DMS114 treated with DMSO at 0.1 percent for 48 hours (cell line): ENCODE measurements around the gene ABCB6.
"Not testable (repeated sequence)": the region's sequence is repeated elsewhere in the genome, so short reads cannot be mapped to it uniquely, and the experiment has no call there.

Experiments
- DNase-seq: peaks from one replicate; lab custom pipeline; 2025; ENCODE audit not compliant: unreplicated experiment; lab: John Stamatoyannopoulos, UW

ABCB6 gene

DNA sequence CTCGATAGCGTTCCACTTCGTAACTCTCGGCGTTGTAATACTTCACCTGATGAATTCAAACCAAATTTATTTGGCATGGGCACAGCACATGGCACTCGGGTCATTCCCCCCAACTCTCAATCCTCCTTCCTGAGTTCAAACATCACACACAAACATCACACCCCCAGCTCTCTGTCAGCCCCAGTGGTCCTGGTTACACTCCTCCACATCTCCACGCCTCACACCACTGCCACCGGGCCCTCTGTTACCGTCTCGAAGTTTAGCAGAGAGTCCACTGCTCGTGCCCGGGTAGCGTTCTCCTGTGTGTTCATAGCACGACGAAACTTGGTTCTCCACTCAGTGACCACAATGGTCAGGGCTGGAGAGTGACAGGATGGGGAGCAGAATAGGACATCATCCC lies 4.6 kb downstream of the ABCB6 start:
- no peak for DNase-seq

DNA sequence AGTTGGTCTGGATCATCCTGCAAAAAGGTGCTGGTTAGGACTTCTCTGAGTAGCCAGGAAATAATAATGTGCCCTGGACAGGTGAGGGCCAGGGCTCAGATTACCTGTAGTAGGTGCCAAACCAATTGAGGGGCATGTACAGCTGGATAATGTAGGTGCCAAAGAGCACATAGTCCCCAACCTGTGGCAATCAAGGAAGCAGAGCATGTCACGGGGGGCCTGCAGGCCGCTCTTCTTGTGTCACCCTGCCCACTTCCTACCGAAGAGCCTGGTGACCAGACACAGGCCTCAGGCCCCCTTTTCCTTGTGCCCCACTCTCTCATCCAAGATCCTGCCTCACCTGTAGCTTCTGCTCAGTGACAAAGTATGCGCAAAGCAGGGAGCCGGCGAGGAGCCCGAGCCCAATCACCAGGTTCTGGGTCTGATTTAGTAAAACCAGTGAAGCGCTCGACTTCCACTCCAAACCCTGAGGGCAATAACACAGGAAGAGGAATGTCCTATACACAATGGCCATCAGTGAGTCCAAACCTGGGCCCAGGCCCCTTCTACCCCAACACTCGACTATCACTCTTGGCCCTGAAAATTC lies 5.2 kb downstream of the ABCB6 start:
- DNase-seq, result no peak

DNA sequence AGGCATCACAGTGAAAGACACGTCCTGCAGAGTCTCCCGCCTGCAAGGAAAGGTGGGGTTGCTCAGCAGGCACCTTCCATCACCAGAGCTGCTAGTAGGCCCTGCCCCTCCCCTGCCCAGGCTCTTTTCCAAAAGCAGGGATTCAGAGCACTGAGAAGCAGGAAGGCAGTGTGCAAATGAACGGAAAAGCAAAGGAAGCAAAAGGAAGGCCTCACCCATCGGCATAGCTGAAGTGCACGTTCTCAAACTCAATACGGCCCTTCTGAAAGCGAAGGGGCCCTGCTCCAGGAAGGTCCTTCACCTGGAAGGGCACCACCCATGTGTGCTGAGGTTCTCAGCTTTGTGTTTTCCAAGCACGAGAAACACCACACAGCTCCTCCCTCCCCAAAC lies 5.7 kb downstream of the ABCB6 start:
- DNase-seq, result no peak

DNA sequence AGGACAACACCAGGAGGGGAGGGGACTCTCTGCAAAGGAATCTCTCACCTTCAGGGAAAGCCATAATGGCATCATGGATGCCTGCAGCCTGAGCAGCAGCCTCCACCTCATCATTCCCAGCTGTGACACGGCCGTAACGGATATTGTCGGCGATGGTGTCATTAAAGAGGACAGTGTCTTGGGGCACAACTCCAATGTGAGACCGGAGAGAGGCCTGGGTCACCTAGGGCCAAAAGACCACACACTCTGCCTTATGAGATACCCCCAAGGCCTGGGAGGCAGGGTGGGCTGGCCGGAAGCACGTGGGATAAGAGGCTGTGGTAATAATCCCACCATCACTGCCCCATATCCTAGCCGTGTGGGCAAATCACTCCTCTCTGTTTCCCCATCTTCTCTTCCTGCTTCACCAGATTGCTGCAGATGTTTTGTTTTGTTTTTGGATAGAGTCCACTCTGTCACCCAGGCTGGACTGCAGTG lies 7.8 kb downstream of the ABCB6 start:
- DNase-seq, result no peak

DNA sequence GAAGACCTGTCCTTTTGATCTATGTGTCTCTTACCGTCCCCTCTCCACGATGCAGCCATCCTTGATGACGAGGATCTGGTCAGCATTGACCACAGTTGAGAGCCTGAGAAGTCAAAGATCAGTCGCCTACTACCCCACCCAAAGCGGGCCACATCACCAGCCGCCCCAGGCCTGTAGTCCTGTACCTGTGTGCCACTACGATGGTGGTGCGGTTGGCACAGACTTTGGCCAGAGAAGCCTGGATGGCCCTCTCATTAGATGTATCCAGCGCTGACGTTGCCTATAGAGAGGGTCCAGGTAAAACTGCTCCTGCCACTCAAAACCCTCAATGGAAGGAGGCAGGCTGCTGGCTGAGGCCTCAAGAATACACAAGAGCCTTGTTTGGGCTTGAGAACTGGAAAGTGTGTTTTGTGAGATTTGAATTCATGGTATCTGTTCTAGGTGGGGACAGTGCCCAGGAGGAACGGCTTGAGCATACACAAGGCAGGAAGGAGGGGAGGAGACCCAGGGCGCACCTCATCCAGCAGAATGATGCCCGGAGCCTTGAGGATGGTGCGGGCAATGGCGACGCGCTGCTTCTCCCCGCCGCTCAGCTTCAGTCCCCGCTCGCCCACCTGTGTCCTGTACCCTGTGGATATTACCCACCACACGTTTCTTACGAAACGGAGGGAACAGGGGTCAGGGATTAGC lies 8.4 kb downstream of the ABCB6 start:
- no peak for DNase-seq

DNA sequence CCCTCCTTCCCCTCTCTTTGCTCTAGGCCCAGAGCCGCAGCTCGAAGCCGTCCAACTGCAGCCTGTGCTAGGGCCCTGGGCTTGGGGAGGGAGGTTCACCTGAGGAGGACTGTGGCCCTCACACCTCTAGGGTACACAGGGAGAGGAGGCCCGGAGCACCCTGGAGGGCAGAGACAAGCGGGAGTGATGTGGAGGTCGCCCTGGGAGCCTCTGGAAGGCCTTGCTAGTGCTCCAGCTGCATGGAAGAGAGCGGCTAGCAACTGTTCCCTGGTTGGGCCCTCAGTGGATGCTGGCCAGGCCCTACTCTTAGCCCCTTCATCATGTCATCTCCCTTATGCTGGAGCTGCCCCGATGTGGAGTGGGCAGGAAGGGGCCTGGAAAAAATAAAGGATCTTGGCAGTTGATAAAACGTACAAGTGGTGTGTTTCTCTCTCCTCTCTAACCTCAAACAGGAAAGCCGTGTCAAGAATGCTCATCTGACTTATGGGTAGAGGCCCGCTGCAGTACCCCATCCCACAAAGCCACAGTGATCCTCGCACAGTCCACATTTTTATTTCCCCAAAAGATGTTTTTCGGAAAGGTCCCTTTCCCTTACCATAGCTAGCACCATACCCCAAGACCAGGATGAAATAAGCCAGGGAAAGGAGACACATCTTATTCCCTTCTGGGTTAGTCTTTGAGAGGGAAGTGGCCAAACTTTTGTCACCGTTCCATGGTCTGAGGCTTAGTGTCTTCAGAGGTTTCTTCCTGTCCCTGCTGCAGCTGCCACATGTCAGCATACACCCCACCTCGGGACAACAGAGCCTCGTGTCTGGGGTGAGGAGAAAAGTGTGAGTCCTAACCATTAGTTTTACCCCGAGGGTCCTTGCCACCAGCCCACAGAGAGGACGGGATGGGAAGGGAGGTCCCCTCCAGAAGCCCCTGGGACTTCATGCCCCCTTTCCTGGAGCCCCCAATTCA lies 9.2 kb downstream of the ABCB6 start:
- DNase-seq, result no peak

DNA sequence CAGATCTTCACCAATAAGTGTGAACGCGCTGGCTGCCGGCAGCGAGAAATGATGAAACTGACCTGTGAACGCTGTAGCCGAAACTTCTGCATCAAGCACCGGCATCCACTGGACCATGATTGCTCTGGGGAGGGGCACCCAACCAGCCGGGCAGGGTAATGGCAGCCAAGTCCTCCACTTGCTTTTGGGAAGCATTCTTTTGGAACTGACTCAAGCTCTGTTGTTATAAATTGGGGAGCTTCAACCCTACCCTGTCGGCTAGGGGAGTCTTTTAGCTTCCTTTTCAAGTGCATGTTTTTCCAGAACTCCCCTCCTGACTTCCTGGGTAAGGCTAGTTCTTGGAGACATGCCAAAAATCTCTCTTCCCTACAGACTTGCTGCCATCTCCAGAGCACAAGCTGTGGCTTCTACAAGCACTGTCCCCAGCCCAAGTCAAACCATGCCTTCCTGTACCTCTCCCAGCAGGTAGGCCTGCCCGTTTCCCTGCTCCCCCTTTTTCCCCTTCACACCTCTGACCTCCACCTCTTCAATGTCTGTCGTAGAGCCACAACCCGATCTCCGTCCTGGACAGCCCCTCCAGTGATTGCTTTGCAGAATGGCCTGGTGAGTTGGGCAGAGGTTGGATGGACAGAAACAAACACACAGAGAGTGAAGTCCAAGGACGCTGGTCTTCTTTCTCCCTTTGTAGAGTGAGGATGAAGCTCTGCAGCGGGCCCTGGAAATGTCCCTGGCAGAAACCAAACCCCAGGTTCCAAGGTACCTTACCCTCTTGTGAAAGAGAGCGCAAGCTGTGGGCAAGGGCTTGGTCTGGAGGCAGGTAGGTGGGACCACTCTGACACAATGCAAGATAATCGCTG lies 10.6 kb downstream of the ABCB6 start:
- DNase-seq, result no peak

DNA sequence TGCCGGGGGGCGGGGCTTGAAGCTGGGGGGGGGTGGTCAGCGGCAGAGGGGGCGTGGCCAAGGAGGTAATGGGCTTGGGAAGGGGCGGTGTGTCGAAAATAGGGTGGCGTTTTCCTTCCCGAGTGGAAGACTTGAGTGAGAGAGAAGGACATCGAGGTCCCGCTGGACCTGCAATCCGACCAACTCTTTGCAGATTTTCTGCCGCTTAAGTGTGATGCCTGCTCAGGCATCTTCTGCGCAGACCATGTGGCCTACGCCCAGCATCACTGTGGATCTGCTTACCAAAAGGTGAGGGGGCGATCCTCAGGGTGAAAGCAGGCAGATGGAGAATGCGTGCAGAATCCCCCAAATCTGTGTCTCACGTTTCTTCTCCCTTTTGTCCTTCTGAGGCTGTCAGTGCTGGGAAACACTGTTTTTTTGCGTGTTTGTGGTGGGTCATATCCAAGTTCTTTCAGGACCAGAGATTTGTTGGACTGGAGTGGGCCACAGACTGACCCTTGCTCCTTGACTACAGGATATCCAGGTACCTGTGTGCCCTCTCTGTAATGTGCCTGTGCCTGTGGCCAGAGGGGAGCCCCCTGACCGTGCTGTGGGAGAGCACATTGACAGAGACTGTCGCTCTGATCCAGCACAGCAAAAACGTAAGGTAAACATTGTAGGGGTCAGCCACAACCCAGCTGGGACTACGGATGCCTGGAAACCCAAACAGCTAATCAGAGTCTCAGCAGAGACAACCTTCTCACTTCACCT lies 11.4 kb downstream of the ABCB6 start:
- no peak for DNase-seq

DNA sequence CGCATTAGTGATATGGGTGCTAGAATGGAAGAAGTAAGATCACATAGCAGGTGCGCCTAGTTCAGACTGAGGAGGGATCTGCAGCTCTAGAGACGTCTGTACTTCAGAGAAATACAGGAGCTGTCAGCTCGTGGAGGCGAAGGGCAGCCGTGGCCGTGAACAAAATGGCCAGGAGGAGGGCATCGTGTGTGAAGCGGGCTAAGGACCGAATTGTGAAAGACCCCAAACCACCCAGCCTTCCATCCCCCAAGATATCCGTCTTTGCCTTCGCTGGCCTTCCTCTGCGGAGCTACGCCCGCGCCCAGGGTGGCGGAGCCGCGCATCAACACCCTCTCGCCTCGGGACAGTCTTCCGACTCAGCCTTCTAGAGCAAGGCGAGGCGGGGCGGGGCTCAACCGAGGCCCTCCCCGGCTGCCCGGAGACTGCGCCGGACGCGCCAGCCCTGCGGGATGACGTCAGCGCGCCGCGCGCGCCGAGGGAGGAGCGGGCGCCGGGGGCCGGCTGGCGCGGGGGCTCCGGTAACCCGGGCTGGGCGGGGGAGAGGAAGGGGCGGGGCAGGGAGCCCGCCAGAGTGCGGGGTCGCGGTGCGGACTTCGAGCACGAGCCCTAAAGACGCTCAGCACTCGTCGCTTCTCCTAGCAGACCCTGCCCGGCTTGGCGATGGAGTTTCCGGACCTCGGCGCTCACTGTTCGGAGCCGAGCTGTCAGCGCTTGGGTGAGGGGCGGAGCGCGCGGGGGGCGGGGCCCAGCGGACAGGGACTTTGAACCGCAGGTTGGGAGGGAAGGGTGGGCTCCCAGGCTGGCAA lies 12.2 kb downstream of the ABCB6 start, which contains the start of gene ZFAND2B:
Gene ZFAND2B (plus strand): TSS at position 455 of the 806 bp plus-strand sequence. CDS start 206 bp downstream, at position 661.
- peak; percentile 82 for DNase-seq

DNA sequence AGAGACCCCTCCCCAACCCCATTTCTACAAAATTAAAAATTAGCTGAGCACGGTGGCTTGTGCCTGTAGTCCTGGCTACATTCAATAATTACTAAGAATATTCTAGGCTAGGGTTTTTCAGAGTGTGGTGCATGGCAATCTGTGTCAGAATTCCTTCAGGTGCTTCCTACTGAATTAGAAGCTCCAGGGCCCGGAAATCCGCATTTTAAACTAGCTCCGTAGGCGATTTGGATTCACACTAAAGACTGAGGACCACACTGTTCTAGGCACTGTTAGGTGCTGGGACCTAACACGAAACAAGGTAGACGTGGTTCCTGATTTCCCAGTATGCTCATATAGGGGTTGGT lies 12.8 kb downstream of the ABCB6 start:
- no peak for DNase-seq

DNA sequence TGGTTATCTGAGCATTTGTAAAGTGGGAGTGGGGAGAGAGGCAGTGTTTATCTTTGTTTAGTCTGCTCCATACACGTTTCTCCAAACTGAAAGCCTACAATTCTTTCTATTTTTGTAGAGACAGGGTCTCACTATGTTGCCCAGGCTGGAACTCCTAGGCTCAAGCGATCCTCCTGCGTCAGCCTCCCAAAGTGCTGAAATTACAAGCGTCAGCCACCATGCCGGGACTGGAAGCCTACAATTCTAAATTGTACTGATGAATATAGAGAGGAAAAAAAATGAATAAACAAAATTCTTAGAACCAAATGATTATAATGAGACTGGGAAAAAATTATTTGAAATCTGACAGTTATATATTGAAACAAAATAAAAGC lies 13.6 kb downstream of the ABCB6 start:
- no peak for DNase-seq

DNA sequence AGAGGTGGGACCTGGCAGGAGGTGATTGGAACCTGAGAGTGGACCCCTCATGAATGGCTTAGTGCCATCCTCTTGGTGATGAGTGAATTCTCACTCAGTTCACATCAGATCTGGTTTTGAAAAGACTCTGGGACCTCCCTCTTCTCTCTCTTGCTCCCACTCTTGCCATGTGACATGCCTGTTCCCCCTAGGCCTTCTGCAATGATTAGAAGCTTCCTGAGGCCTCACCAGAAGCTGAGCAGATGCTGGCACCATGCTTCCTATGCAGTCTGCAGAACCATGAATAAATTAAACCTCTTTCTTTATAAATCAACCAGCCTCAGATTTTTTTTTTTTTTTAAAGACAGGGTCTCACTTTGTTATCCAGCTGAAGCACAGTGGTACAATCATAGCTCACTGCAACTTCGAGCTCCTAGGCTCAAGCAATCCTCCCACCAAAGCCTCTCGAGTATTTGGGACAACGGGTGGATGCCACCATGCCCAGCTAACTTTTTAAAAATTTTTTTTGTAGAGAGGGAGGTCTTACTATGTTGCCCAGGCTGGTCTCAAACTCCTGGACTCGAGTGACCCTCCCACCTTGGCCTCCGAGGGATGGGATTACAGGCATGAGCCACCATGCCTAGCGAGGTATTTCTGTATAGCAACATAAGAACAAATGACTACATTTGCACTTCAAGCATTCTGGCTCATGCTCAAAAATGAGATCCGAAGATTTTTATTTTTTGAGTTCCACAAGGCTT lies 14.2 kb downstream of the ABCB6 start:
- DNase-seq, result no peak

DNA sequence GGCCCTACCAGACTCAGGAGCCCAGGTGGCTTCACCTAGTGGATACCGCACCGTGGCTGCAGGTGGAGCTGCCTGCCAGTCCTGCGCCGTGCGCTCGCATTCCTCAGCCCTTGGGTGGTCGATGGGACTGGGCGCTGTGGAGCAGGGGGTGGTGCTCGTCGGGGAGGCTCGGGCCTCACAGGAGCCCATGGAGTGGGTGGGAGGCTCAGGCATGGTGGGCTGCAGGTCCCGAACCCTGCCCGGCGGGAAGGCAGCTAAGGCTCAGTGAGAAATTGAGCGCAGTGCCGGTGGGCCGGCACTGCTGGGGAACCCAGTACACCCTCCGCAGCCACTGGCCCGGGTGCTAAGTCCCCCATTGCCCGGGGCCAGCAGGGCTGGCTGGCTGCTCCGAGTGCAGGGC lies 17.4 kb downstream of the ABCB6 start:
- DNase-seq, result not testable (repeated sequence)

DNA sequence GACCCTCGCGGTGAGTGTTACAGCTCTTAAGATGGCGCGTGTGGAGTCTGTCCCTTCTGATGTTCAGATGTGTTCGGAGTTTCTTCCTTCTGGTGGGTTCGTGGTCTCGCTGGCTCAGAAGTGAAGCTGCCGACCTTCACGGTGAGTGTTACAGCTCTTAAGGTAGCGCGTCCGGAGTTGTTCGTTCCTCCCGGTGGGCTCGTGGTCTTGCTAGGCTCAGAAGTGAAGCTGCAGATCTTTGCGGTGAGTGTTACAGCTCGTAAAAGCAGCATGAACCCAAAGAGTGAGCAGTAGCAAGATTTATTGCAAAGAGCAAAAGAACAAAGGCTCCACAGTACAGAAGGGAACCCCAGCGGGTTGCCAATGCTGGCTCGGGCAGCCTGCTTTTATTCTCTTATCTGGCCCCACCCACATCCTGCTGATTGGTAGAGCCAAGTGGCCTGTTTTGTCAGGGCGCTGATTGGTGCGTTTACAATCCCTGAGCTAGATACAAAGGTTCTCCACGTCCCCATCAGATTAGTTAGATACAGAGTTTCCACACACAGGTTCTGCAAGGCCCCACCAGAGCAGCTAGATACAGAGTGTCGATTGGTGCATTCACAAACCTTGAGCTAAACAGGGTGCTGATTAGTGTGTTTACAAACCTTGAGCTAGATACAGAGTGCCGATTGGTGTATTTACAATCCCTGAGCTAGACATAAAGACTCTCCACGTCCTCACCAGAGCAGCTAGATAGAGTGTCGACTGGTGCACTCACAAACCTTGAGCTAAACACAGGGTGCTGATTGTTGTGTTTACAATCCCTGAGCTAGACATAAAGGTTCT lies 18.0 kb downstream of the ABCB6 start:
- DNase-seq, result not testable (repeated sequence)

DNA sequence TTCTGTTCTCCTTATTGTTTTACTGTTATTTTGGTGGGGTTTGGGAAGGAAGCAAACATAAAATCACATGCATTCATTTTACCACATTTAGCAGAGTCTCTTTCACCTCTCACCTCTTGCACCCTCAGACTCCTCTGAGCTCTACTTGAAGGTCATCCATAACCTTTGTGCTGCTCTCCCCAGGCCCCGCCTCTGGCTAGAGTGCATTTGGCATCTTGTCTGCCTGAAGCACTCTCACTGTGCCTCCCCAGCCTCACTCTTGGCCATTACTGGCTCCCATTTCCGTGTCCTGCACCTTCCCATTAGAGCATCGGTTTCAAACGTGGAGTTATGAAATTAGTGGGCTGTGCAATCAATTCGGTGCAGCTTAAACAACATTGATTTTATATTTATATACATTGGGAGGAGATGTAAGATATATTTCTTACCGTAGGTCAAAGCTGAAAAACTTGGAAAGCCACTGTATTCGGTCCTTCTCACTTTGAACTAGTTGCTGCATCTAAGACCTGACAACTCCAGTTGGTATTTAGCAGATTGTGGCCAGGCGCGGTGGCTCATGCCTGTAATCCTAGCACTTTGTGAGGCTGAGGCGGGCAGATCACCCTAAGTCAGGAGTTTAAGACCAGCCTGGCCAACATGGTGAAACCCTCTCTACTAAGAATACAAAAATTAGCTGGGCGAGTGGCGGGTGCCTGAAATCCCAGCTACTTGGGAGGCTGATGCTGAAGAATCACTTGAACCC lies 19.1 kb downstream of the ABCB6 start:
- no peak for DNase-seq

DNA sequence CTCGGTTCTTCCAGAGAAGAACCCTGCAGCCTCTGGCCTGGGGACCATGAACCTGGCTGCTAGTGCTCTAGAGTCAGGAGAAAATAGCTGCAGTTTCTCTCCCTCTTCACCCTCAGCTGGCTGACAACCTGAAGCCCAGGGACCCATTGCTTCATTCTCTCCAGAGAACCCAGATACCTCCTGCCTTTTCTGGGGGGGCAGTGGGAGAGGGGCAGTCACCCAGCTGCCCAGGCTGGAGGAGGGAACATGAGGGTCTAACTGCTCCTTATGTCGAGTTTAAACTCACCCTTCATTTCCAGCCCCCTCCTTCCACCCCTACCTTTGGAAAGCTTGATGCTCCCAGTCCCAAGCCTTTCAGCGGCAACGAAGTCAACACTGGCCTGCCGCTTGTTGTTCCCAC lies 19.8 kb downstream of the ABCB6 start:
- no peak for DNase-seq

DNA sequence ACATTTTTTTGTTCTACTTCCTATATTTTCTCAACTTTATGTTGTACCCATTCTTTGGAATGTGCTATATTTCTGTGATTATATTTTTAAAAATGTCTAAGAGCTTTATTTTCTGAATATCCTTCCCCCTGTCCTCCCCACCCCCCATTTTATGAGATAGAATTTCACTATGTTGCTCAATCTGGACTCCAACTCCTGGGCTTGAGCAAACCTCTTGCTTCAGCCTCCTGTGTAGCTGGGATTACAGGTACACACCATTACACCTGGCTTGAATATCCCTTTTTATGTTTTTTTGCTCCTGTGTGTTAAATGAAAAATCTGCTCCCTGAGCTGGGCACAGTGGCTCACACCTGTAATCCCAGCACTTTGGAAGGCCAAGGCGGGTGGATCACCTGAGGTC lies 21.4 kb downstream of the ABCB6 start:
- no peak for DNase-seq
